Hematopoietic multipotent progenitor cell treated with erythropoietin and hydrocortisone succinate and interleukin-3 and kit ligand, for 8 days (in vitro differentiated cells): ENCODE results near the gene ZNF827.

ENCODE experiments used
- DNase-seq: peaks from one replicate; pipeline ENCODE4 v3.0.0-alpha.2; 2015

The ZNF827 gene

DNA sequence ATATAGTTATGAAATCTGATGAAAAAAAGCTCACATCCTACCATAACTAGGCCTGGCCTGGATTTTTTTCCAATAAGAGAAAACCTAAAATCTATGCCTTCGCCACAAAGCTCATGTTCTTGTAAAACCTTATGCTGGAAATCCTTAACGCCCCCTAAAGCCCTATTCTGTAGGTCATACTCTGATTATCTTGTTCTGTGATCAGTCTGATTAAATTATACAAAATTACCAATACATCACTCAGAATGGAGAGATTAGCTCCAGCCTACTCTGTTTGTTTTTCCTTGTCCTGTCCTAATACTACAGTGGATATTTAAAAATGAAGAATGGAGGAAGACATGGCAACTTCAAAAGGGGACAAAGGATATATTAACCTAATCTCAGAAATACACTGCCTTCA is 7.2 kb downstream of the ZNF827 start:
- no peak for DNase-seq

DNA sequence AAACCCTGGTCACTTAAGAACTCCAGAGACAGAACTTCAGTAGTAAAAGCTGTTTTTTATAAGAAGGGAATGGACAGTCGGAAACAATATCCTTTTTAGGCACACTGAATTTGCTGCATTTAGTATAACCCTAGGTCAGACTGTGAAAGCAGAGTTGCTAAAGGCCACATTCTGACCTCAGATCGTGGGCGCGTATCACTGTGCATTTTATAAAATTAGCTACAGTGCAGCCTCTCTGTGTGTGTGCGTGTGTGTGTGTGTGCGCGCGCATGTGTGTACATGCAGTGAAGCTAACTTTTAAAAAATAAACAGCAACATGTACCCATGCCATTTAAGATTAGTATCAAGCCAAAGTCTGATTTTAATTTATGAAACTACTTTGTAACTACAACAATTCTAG is 8.0 kb downstream of the ZNF827 start:
- DNase-seq, result no peak

DNA sequence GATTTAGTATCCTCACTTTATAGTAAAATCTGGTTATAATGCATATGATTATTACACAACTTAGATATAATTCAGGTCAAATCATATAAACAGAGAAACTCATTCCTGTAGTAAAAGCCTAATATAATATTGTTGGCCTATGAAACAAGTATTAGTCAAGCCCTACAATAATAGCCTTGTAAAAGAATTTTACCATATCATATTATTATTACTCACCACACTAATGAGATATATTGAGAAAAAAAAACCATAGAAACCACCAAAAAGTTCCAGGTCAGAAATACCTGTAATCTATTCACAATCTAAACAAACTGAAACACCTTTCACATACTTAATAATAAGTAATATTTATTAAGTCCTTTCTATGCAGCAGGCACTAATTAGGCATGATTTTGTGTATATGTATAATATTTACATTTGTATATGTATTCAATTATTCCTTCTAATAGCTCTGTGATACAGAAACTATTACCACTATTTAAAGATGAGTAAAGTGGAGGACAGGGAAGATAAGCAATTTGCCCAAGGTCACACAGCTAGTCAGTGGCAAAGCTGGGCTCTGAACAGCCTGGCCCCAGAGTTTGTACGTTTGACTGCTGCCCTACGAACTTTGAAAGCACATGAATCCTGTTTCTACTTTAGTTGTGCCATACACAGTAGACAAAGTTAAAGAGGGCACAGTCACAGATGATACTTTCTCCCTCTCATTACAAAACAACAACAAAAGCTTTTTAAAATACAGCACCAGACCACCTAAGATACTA is 9.0 kb downstream of the ZNF827 start:
- no peak for DNase-seq

GRCh38 chr4:145928748-145929147 is 9.9 kb downstream of the ZNF827 start:
- no peak for DNase-seq

GRCh38 chr4:145927030-145927429 is 11.6 kb downstream of the ZNF827 start:
- DNase-seq, result no peak

DNA sequence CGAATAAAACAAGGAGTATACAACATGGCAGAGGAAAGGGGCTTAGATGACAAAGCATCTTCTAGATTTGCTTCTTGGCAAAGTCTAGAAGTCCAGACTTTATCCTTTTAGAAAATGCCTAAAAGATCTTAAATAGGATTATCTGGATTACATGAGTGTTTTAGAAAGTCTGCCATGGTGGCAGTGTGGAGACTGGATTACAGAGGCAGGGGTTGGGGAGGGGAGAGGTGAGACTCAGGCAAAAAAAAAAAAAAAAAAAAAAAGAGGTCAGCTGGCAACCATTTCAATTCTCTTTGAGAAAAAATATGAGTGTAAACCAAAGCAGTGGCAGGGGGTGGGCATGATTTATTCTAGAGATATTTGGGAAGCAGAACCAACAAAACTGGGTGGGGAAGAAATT is 17.4 kb downstream of the ZNF827 start:
- DNase-seq, result no peak

GRCh38 chr4:145920205-145920604 is 18.4 kb downstream of the ZNF827 start:
- no peak for DNase-seq

DNA sequence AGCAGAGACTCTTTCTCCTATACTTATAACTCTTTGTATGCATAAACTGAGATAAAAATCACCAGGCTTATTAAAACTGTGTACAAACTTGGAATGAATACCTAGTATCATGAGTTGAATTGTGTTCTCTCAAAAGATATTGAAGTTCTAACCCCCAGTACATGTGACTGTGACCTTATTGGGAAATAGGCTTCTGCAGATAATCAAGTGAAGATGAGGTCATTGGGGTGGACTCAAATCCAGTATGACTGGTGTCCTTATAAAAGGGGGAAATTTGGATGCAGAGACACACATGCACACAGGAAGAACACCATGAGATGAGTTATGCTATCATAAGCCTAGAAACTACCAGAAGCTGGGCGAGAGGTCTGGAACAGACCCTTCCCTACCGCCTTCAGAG is 26.2 kb downstream of the ZNF827 start:
- no peak for DNase-seq

DNA sequence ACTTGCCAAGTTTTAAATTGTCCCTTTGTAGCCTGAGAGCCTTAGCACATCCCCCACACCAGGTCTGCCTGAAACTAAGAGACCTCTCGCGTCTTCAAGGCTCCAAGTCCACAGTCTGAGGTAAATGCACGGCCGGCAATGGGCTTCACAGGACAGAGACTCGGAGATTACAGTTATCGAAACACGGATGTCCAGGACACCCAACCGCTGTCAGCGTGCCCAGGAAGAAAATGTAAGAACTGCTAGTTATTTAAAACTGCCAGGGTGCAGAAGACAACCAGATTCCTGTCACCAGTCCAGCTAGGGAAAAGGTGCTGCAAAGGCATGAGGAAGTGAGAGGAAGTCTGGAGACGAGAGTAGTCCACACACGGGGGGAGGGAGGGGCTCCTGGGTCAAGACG is 28.9 kb downstream of the ZNF827 start:
- DNase-seq, result no peak

GRCh38 chr4:145909281-145909715 is 29.3 kb downstream of the ZNF827 start:
- DNase-seq, result peak; percentile 19

- DNase-seq, result no peak
Measured at GRCh38 chr4:145907812-145908211, 30.8 kb downstream of the ZNF827 start.

DNA sequence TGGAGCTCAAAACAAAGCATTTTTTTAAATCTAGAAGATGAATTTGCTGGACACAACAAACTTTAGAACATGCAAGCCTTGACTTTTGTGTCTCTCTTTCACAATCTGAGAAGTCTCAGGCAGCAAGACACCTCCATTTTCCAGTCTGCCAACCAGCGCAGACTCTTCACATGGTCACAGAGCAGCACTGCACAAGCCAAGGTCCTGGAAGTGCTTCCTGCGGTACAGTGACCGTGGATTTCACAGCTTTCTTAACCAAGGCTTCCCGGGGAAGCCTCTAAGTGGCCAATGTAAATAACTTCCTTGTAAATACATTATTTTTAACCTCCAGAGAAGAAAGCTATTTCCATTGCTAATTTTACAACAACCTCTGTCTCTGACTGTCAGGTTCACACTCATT is 31.2 kb downstream of the ZNF827 start:
- no peak for DNase-seq

DNA sequence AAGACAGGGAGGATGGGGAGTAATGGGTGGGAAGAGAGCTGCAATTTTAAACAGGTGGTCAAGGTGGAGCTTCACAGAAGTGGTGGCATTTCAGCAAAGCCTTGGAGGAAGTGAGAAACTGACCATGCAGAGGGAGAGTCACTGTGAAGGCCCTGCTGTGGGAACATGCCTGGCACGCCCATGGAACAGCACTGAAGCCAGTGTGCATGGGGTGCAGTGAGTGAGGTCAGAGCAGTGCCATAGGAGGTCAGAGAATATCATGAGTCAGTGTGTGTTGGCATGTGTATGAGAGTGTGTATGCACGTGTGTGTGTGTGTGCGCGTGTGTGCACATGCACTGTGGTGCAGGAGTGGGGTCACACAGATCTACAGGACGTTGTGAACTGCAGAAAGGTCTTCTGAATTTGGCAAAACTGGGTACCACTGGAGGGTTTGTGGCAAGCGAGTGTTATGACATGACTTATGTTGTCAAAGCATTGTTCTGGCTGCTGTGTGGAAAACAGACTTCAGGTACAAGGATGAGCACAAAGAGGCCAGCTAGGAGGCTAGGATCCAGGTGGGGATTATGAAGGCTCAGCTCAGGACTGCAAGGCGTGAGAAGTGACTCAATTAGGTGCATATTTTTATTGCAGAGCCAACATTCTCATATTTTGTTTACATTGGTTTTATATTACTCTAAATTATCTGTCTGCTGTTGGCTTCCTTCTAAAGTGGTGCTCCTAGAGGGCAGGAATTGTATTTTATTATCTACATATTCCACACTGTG is 34.0 kb downstream of the ZNF827 start:
- no peak for DNase-seq

DNA sequence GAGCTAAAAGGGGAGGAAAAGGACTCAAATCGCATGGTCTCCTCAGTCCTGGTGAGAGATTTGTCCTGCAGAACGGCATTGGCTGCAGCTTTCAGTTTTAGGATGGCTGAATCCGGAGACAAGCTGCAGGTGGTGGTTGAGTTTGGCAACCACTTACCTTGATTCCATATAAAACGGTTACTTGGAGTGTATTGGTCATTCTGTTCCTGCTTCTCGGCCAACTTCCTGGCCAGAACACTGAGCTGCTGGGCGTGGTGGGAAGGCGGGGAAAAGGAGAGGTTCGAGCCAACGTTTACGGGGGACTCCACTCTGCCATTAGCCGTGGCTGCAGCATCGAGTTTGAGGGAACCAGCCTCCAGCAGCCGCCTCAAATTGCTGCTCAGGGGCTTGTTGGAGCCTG is 36.1 kb downstream of the ZNF827 start:
- no peak for DNase-seq

- DNase-seq, result no peak
Measured at GRCh38 chr4:145899886-145900460, 38.6 kb downstream of the ZNF827 start.

- no peak for DNase-seq
Measured at GRCh38 chr4:145898926-145899531, 39.6 kb downstream of the ZNF827 start.

DNA sequence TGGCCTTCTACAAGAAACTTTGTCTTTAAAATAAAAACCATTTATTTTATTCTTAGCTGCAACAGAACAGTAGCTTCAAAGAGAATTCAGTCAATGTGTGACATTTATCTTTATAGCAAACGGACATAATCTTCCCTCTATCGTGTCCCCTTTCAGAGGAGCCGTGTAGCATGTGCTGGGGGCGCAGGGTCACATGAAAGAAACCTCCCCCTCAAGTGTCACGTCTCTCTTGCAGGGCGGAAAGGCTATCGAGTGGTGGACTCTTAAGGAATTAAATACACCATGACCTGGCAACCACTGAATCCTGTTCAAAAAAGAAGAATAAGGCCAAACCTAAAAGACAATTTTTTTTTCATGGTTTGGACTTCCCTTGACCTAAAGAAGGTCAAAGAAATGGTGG is 40.2 kb downstream of the ZNF827 start:
- DNase-seq, result no peak

- DNase-seq, result no peak
Measured at GRCh38 chr4:145895056-145895455, 43.6 kb downstream of the ZNF827 start.

DNA sequence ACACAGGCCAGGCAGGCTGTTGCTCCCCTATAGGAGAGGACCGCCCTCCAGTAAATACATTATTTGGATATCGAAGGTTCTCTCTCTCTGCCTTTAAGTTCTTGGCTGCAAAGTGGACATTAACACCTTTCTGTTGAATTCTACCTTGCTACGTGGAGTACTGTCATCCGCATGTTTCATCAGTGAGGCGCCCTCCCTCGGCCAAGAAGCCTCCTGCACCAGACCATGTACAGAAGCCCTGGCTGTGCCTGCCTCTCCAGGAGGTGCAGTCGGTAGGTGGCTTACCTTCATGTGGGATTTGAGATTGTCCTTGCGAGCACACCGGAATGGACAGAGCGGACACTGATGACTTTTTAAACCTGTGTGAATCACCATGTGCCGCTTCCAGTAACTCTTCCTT is 46.7 kb downstream of the ZNF827 start:
- no peak for DNase-seq

DNA sequence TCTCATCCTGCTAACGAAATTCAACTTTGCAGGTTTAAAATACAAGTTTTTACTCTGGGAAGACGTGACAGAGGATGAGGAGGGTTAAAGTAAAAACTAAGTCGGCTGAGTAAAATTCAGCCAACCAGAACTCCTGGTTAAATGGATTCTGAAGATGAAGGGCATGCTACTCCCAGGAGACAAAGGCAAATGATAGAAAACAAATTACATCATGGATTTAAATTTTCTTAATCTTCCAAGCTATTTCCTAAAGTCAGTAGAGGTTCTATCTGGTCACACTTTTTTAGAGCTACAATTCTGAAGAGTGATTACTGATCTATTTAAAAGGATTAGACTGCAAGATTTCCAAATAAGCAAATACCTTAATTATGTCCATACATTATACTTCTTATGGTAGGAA is 47.9 kb downstream of the ZNF827 start:
- DNase-seq, result no peak

- DNase-seq, result no peak
Measured at GRCh38 chr4:145888393-145888792, 50.2 kb downstream of the ZNF827 start.

GRCh38 chr4:145887241-145887991 is 51.2 kb downstream of the ZNF827 start:
- no peak for DNase-seq

- no peak for DNase-seq
Measured at GRCh38 chr4:145886871-145887240, 51.8 kb downstream of the ZNF827 start.
